ENCODE results near the gene TSPAN18.

TSPAN18 gene

DNA sequence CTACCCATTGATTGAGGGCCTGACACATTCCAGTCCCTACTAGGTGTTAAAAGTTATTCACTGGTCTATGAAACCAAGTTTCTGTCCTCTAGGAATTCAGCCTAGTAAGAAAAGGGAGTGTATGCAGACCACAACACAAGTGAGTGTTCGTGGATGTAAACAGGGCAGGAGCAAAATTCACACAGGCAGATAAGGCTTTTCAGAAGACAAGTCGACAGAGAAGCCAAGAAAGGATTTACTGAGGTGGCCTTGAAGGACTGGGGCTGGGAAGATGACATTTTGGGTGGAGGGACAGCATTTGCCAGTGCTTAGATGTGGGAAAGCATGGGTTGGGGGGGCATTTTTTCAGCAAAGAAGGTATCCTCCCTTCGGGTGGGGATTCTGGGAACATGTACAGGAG is 76.2 kb downstream of the TSPAN18 start:
- Histone ChIP-seq H3K4me3 (no peak overlapping the region), H3K9me3 (ENCODE audit: low read depth, low read length) (no peaks in the 10 kb centered on the region), H3K36me3 (ENCODE audit: insufficient read depth, low read length) (no peaks in the 10 kb centered on the region), H3K9ac (ENCODE audit: insufficient read length) (no peak overlapping the region), H3K27ac (no peak overlapping the region)
- no peak for TF ChIP-seq POLR2AphosphoS5 (IDR thresholded peaks at IDR 0.05; ENCODE audit: borderline replicate concordance, low read depth, low read length)
- TF ChIP-seq EZH2 (IDR thresholded peaks at IDR 0.05), result no peak
- TF ChIP-seq FOXP2 (optimal IDR thresholded peaks at IDR 0.05; ENCODE audit: control extremely low read depth, extremely low read length, insufficient read depth), result no peak
- DNase-seq (ENCODE audit: low read depth, low spot score), result no peak

DNA sequence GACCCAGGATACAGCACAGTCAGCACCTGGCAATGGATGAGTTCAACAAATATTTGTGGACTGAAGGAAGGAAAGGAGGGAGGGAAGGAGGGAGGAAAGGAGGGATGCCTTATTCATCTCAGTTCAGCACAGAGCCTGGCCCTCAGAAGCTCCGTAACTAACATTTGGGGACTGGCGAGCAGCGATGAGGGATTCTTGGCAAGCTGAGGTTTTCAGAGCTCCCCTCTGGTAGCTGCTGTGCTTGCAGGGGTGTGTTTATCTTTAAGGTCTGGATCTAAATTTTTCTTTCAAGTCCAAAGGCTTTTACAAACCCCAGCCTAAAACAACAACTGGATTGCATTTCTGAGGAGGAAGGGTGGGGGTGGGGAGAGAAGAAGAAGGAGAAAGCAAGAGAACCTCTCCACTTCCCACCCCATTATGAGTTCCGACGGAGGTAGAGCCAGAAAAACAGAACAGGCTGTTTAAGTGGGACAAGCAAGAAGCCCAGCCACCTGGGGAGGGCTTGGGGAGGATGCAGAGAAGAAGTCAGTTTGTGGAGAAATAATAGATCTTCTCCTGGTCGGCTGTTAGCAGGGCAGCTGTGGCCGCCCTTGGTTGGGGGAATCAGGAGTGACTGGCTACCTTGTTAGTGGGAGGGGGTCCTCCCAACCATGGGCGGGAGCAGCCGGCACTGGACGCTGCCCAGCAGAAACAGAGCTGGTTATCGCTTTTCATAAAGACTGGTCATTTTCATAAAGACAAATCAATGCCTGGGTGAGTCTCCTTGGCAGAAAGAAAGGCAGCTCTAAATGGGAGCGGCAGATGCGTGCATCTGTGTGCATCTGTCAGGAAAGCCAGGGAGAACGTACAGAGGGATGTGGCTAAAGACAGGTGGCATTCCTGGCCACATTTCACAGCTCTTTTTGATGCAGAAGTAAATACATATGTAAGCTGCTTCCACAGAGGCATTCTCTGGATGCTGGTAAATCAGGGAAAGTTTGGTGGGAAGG is 78.0 kb downstream of the TSPAN18 start:
- no peak overlapping the region for H3K9ac ChIP-seq (ENCODE audit: insufficient read length)

DNA sequence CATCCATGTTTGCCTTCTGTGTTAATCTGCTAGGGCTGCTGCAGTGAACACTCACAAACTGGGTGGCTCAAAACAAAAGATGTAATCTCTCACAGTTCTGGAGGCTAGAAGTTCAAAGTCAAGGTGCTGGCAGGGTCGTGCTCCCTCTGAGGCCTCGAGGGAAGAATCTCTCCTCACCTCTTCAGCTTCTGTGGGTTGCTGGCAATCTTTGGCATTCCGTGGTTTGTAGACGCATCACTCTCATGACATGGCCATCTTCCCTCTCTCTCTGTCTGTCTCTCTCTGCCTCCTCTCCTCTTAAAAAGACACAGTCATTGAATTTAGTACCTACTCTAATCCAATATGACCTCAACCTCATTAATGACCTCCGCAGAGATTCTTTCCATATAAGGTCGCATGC is 78.8 kb downstream of the TSPAN18 start:
- Histone ChIP-seq H3K27ac (no peak overlapping the region), H3K36me3 (ENCODE audit: insufficient read depth, low read length) (no peaks in the 10 kb centered on the region), H3K9ac (ENCODE audit: insufficient read length) (no peak overlapping the region), H3K9me3 (ENCODE audit: low read depth, low read length) (no peaks in the 10 kb centered on the region), H3K4me3 (no peak overlapping the region)
- TF ChIP-seq POLR2AphosphoS5 (IDR thresholded peaks at IDR 0.05; ENCODE audit: borderline replicate concordance, low read depth, low read length) (no peak), EZH2 (IDR thresholded peaks at IDR 0.05) (no peak), FOXP2 (optimal IDR thresholded peaks at IDR 0.05; ENCODE audit: control extremely low read depth, extremely low read length, insufficient read depth) (no peak)
- DNase-seq (ENCODE audit: low read depth, low spot score), result no peak

More for the DNA sequence above, 78.0 kb downstream of the TSPAN18 start:
- Histone ChIP-seq H3K27ac (no peak overlapping the region), H3K9me3 (ENCODE audit: low read depth, low read length) (no peaks in the 10 kb centered on the region), H3K36me3 (ENCODE audit: insufficient read depth, low read length) (no peaks in the 10 kb centered on the region), H3K4me3 (no peak overlapping the region)
- no peak for DNase-seq (ENCODE audit: low read depth, low spot score)
- no peak for TF ChIP-seq POLR2AphosphoS5 (IDR thresholded peaks at IDR 0.05; ENCODE audit: borderline replicate concordance, low read depth, low read length)
- no peak for TF ChIP-seq FOXP2 (optimal IDR thresholded peaks at IDR 0.05; ENCODE audit: control extremely low read depth, extremely low read length, insufficient read depth)
- no peak for TF ChIP-seq EZH2 (IDR thresholded peaks at IDR 0.05)

DNA sequence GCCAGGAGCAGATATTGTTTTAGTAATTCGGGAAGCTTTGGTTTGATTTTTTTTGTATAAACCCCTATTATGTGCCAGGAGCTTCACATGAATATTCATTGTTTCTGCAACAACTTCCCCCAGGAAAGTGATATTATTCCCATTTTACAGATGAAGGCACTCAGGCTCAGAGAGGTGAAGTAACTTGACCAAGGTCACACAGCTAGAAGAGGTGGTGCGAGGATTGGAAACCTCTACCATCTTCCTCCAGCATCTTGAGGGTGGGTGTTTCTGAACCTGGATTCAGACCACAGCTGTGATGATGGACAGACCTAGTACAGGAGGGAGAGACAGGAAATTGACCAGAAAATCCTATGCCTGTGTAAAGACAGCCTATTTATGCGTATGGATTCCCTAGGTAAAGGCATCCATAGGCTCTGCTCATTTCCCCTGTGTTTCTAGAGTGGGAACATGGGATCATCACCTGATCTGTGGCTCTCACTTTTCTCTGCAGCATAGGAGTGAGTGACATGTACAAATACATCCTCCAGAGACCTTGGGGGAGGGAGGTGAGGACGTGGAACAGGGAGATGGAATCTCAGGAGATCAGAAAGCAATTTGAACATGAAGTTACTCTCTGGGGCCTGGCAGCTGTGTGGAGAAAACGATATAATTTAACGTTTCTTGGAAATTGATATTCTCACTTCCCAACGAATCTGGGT is 81.4 kb downstream of the TSPAN18 start:
- H3K36me3 ChIP-seq (ENCODE audit: insufficient read depth, low read length), result no peaks in the 10 kb centered on the region
- DNase-seq (ENCODE audit: low read depth, low spot score), result no peak
- no peaks in the 10 kb centered on the region for H3K9me3 ChIP-seq (ENCODE audit: low read depth, low read length)
- no peak overlapping the region for H3K4me3 ChIP-seq
- TF ChIP-seq POLR2AphosphoS5 (IDR thresholded peaks at IDR 0.05; ENCODE audit: borderline replicate concordance, low read depth, low read length) (no peak), FOXP2 (optimal IDR thresholded peaks at IDR 0.05; ENCODE audit: control extremely low read depth, extremely low read length, insufficient read depth) (no peak), EZH2 (IDR thresholded peaks at IDR 0.05) (no peak)
- H3K27ac ChIP-seq, result no peak overlapping the region
- H3K9ac ChIP-seq (ENCODE audit: insufficient read length), result no peak overlapping the region

DNA sequence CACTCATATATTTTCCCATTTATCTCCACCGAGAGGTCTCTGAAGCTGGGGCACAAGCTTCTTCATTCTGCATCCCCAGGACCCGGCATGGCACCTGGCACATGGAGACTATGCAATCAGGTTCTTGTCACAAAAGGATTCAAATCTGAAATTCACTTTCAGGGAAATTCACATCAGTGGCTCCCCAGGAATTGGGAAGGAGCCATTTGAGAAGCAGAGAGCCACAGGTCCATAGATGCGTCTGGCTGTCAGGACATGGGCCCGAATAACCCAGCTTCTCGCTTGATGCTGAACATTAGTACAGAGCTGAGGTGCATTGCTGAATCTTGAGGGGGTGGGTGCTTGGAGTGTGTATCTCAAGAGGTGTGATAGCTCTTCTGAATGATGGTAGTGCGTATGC is 82.5 kb downstream of the TSPAN18 start:
- DNase-seq (ENCODE audit: low read depth, low spot score), result no peak
- no peak for TF ChIP-seq FOXP2 (optimal IDR thresholded peaks at IDR 0.05; ENCODE audit: control extremely low read depth, extremely low read length, insufficient read depth)
- no peak for TF ChIP-seq POLR2AphosphoS5 (IDR thresholded peaks at IDR 0.05; ENCODE audit: borderline replicate concordance, low read depth, low read length)
- TF ChIP-seq EZH2 (IDR thresholded peaks at IDR 0.05), result no peak
- H3K9me3 ChIP-seq (ENCODE audit: low read depth, low read length), result no peaks in the 10 kb centered on the region
- no peak overlapping the region for H3K27ac ChIP-seq
- H3K4me3 ChIP-seq, result no peak overlapping the region
- H3K36me3 ChIP-seq (ENCODE audit: insufficient read depth, low read length), result no peaks in the 10 kb centered on the region
- H3K9ac ChIP-seq (ENCODE audit: insufficient read length), result no peak overlapping the region

DNA sequence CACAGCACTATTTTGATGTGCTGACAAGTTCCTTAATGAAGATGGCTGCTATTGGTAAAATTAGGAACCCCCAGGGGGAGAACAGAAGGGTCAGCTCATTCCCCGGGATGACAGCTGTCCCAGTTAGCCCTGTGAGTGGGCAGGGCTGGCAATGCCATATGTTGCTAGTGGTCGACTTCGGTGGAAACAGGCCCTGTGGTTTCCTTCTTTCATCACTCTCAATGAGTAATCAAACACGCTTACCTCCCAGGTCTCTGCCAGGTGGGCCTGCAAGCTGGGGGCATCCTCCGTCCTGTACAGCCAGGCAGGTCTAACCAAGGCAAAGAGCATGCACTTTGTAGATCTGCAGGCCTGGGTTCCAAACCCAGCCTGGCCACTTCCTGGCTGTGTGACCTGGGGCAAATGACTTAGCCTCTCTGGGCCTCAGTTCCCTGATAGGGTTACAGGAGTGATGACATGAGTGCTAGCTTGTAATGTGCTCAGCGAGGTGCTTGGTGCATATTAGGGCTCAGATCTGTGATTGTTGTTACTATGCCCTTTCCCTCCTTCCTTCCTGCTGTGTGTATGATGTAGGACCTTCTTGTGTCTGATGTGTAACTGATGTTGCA is 85.2 kb downstream of the TSPAN18 start:
- H3K27ac ChIP-seq, result no peak overlapping the region
- no peaks in the 10 kb centered on the region for H3K9me3 ChIP-seq (ENCODE audit: low read depth, low read length)
- DNase-seq (ENCODE audit: low read depth, low spot score), result no peak
- H3K9ac ChIP-seq (ENCODE audit: insufficient read length), result no peak overlapping the region
- TF ChIP-seq POLR2AphosphoS5 (IDR thresholded peaks at IDR 0.05; ENCODE audit: borderline replicate concordance, low read depth, low read length), result no peak
- TF ChIP-seq FOXP2 (optimal IDR thresholded peaks at IDR 0.05; ENCODE audit: control extremely low read depth, extremely low read length, insufficient read depth), result no peak
- no peak for TF ChIP-seq EZH2 (IDR thresholded peaks at IDR 0.05)
- H3K4me3 ChIP-seq, result no peak overlapping the region
- H3K36me3 ChIP-seq (ENCODE audit: insufficient read depth, low read length), result no peaks in the 10 kb centered on the region

DNA sequence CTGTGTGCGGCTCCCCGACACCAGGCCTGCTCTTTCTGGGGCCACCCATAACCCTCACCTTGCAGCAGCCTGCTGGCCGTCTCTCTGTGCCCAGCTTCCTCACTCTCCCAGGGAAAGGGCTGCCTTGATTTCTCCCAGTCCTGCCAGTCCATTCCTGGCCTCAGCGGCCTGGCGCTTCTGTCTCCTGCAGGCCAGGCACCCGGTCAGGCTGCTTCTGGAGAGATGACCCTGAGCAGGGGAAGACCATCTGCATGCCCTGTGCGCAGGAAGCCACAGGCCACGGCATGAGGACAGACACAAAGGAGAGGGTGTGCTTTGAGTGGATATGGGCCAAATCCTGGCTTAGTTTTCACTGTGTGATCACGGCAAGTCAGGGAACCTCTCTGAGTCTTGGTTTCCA is 86.2 kb downstream of the TSPAN18 start:
- H3K9ac ChIP-seq (ENCODE audit: insufficient read length), result no peak overlapping the region
- no peak for DNase-seq (ENCODE audit: low read depth, low spot score)
- H3K36me3 ChIP-seq (ENCODE audit: insufficient read depth, low read length), result no peaks in the 10 kb centered on the region
- no peak for TF ChIP-seq EZH2 (IDR thresholded peaks at IDR 0.05)
- no peak for TF ChIP-seq POLR2AphosphoS5 (IDR thresholded peaks at IDR 0.05; ENCODE audit: borderline replicate concordance, low read depth, low read length)
- no peak for TF ChIP-seq FOXP2 (optimal IDR thresholded peaks at IDR 0.05; ENCODE audit: control extremely low read depth, extremely low read length, insufficient read depth)
- no peak overlapping the region for H3K4me3 ChIP-seq
- no peak overlapping the region for H3K27ac ChIP-seq
- H3K9me3 ChIP-seq (ENCODE audit: low read depth, low read length), result no peaks in the 10 kb centered on the region

DNA sequence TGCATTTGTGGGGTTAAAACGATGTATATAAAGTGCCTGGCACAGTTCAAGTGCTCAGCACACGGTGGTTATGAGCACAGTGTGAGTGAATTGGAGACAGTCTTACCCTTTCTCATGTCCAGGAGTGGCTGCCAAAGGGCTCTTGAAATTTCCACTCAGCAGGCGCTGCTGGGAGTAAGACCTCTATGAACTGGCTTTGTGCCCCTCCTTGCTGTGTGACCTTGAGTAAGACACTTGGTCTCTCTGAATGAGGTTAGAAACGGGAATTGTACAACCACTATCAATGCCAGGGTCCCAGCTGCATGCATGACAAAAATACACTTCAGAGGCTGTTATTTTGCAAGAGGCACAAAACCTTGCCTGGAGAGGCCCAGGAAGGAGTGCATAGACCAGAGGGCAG is 86.6 kb downstream of the TSPAN18 start:
- Histone ChIP-seq H3K36me3 (ENCODE audit: insufficient read depth, low read length) (no peaks in the 10 kb centered on the region), H3K9ac (ENCODE audit: insufficient read length) (no peak overlapping the region), H3K9me3 (ENCODE audit: low read depth, low read length) (no peaks in the 10 kb centered on the region), H3K4me3 (no peak overlapping the region), H3K27ac (no peak overlapping the region)
- DNase-seq (ENCODE audit: low read depth, low spot score), result no peak
- TF ChIP-seq FOXP2 (optimal IDR thresholded peaks at IDR 0.05; ENCODE audit: control extremely low read depth, extremely low read length, insufficient read depth) (no peak), EZH2 (IDR thresholded peaks at IDR 0.05) (no peak), POLR2AphosphoS5 (IDR thresholded peaks at IDR 0.05; ENCODE audit: borderline replicate concordance, low read depth, low read length) (no peak)

All from SK-N-MC (cell line).